GM12801 (cell line): Measurements from ENCODE around the gene HEY2.

Source experiments
- CTCF ChIP-seq: IDR thresholded peaks from one replicate; pipeline ENCODE4 v1.5.1; 2011; ENCODE audit warnings: control low read depth; ENCODE audit not compliant: insufficient read length; ENCODE audit errors: extremely low read depth

HEY2 gene

GRCh38 chr6:125759959-125760457 is 10.6 kb downstream of the HEY2 start:
- no peak for TF ChIP-seq CTCF

GRCh38 chr6:125764121-125764671 is 14.8 kb downstream of the HEY2 start:
- TF ChIP-seq CTCF: no peak

- no peak for TF ChIP-seq CTCF
Observed at GRCh38 chr6:125765944-125766343, 16.5 kb downstream of the HEY2 start.

GRCh38 chr6:125766641-125767040 is 17.2 kb downstream of the HEY2 start:
- no peak for TF ChIP-seq CTCF

GRCh38 chr6:125769147-125769783 is 19.8 kb downstream of the HEY2 start:
- no peak for TF ChIP-seq CTCF

GRCh38 chr6:125773387-125774341 is 24.2 kb downstream of the HEY2 start:
- TF ChIP-seq CTCF: no peak

- no peak for TF ChIP-seq CTCF
Observed at GRCh38 chr6:125779924-125780539, 30.6 kb downstream of the HEY2 start.
